Activated naive CD8-positive, alpha-beta T cell treated with anti-CD3 and anti-CD28 coated beads for 36 hours (primary cell): ENCODE measurements around the gene HOXC5. TPM values are rescaled to one million over a fixed set of nuclear protein-coding genes. Genes with fewer than 3 reads are reported as not detected.

Experiments
- DNase-seq: peaks from one replicate; pipeline ENCODE4 v3.0.0; 2021
- H3K27ac Mint-ChIP-seq: one replicate; pipeline ENCODE4 v1.8.0; 2022; ENCODE audit warnings: mild to moderate bottlenecking, moderate library complexity, mixed read lengths
- H3K27me3 Mint-ChIP-seq: one replicate; pipeline ENCODE4 v1.8.0; 2022; ENCODE audit warnings: mild to moderate bottlenecking, mixed read lengths
- H3K36me3 Mint-ChIP-seq: one replicate; pipeline ENCODE4 v1.8.0; 2021; ENCODE audit warnings: mild to moderate bottlenecking, mixed read lengths
- H3K4me1 Mint-ChIP-seq: one replicate; pipeline ENCODE4 v1.8.0; 2021; ENCODE audit warnings: mixed read lengths
- H3K4me3 Mint-ChIP-seq: one replicate; pipeline ENCODE4 v1.8.0; 2022; ENCODE audit warnings: mild to moderate bottlenecking, moderate library complexity, mixed read lengths
- H3K9me3 Mint-ChIP-seq: one replicate; pipeline ENCODE4 v1.8.0; 2022; ENCODE audit warnings: mixed read lengths
- total RNA-seq, 2 experiments: library from RNA; stranded (reverse); gene quantifications; one replicate each; pipeline ENCODE4 v1.2.3, GENCODE V29; 2021

The HOXC5 gene
- total RNA-seq, 2 experiments from 2014 or later, result not detected

DNA sequence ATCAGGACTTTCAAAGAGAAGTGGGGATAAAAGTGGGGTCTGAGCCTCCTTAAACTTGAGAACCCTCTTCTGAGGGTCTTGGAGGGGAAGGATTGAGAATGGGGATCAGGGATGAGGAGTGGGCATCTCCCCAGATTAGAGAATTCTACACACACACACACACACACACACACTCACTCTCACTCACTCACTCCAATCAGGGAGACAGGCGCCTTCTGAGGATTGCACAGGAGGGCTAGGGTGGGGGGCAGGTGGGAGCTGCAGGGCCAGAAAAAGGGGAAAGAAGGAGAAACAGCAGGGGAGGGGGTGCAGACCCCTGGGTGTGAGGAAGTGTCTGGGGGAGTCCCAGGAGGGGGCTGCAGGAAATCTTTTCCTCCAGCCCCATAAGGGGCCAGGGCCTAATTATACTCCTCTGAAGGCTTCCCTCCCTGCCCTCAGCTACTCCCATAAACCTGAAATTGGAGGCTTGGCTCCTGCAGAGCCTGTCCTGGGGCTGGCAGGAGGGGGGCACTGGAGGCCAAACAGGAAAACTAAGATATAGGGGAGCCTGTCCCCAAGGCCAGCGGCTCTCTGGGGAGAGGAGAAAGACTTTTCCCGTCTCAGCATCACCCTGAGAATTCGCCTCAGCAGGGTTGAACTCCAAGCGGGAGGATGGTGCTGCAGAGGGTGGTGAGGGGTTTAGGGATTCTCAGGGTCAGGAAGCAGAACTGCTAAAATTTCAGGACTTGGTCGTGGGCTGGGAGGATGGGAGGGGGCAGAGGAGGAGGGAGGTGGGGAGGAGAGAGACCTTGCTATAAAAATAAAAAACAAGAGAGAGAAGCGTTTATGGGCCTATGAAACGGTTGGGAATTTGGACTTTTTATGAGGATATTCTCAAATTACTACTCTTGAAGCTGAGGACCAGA is 31.3 kb upstream of the HOXC5 start:
- no peak overlapping the region for H3K27ac Mint-ChIP-seq
- no peak overlapping the region for H3K4me3 Mint-ChIP-seq

GRCh38 chr12:54002278-54002914 is 30.5 kb upstream of the HOXC5 start:
- H3K9me3 Mint-ChIP-seq, result no peaks in the 10 kb centered on the region
- no peak for DNase-seq
- peaks cover 27% of the 10 kb centered on the region for H3K4me1 Mint-ChIP-seq
- H3K4me3 Mint-ChIP-seq, result no peak overlapping the region
- H3K27ac Mint-ChIP-seq, result no peak overlapping the region
- no peaks in the 10 kb centered on the region for H3K36me3 Mint-ChIP-seq
- H3K27me3 Mint-ChIP-seq, result peaks cover 100% of the 10 kb centered on the region

More for the DNA sequence above, 31.3 kb upstream of the HOXC5 start:
- Mint-ChIP-seq H3K36me3 (no peaks in the 10 kb centered on the region), H3K27me3 (peaks cover 98% of the 10 kb centered on the region), H3K4me1 (peaks cover 28% of the 10 kb centered on the region), H3K9me3 (no peaks in the 10 kb centered on the region)
- DNase-seq, result no peak

DNA sequence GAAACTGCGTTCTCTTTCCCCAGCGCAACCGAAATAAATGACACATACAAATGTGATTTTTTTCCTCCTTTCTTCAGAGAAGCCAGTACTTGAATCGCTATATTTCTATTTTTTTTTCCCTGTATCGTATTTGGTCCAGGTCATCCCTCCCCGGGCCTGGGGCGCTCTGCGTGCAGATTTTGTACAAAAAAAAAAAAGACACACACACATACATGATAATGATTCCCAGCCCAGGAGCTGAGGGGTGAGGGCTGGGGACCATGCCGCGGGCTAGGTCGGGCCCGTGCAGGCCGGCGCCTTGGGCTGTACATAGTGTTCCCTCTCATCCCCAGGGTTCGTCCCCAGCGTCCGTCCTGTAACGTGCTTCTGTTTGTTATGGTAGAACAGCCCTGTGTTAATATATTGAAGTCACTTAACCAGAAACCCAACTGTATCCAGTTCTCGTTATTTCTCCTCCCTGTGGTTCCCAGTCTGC is 29.9 kb upstream of the HOXC5 start:
- Mint-ChIP-seq H3K36me3 (no peaks in the 10 kb centered on the region), H3K4me1 (peaks cover 24% of the 10 kb centered on the region), H3K27me3 (peaks cover 100% of the 10 kb centered on the region), H3K9me3 (no peaks in the 10 kb centered on the region), H3K4me3 (no peak overlapping the region), H3K27ac (no peak overlapping the region)
- no peak for DNase-seq

GRCh38 chr12:54003625-54004024 is 29.2 kb upstream of the HOXC5 start:
- no peaks in the 10 kb centered on the region for H3K9me3 Mint-ChIP-seq

DNA sequence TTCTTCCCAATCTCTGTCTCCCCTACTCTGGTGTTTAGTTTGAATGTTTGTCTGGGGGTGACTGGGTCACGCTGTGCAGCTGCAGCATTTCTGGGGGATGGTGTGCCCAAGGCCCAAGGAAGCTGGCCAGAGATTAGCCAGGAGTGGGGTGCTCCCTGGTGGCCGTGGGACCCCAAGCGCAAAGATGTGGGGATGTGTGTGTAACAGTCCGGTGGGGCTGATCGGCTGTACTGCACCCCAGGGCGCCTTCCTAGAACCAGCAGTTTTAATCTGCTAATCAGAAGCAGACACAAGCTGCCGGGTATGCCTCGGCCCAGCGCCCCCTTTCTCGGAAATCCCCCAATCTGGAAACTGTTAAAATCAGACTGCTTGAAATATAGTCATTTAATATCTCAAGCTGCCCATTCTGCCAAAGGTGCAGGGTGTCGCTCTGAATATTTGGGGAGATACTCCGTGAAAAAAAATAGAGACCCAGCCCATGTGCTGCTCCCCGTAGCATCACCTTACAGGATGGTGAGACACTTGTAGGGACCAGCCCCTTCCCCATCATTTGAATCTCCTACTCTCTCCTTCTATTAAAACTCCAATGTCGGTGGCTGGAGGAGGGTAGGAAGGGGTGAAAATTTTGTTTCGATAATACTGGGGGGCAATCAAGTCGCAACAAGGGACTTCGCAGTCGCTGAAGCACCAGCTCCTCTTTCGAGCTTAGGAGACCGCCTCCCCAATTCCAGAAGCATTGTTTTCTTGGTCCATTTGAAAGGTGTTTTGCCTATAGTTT is 28.6 kb upstream of the HOXC5 start:
- H3K36me3 Mint-ChIP-seq, result no peaks in the 10 kb centered on the region
- H3K4me3 Mint-ChIP-seq, result no peak overlapping the region
- no peaks in the 10 kb centered on the region for H3K9me3 Mint-ChIP-seq
- no peak overlapping the region for H3K27ac Mint-ChIP-seq
- DNase-seq, result no peak
- peaks cover 19% of the 10 kb centered on the region for H3K4me1 Mint-ChIP-seq
- peaks cover 99% of the 10 kb centered on the region for H3K27me3 Mint-ChIP-seq

More at GRCh38 chr12:54003625-54004024, 29.2 kb upstream of the HOXC5 start:
- no peak for DNase-seq
- Mint-ChIP-seq H3K27ac (no peak overlapping the region), H3K36me3 (no peaks in the 10 kb centered on the region), H3K4me3 (no peak overlapping the region), H3K4me1 (peaks cover 20% of the 10 kb centered on the region), H3K27me3 (peaks cover 100% of the 10 kb centered on the region)

GRCh38 chr12:54004841-54005530 is 27.9 kb upstream of the HOXC5 start:
- H3K27me3 Mint-ChIP-seq, result peaks cover 99% of the 10 kb centered on the region
- H3K36me3 Mint-ChIP-seq, result no peaks in the 10 kb centered on the region
- H3K27ac Mint-ChIP-seq, result no peak overlapping the region
- H3K4me3 Mint-ChIP-seq, result no peak overlapping the region
- no peaks in the 10 kb centered on the region for H3K9me3 Mint-ChIP-seq
- no peak for DNase-seq
- peaks cover 20% of the 10 kb centered on the region for H3K4me1 Mint-ChIP-seq

DNA sequence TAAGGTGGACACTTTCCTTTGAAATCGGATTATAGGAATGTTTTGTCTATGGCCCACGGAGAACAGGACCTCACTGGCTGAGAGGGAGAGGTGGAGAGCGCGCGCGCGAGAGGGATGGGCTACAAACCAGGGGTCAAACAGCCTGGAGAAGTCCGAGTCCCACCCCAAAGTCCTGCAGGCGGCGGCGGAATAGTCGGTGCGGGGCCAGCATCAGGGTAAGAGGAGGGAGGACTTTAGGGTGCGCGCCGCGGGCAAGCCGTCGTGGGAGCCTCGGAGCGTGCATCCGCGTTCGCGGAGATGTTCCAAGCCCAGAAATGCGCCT is 27.4 kb upstream of the HOXC5 start:
- Mint-ChIP-seq H3K4me3 (no peak overlapping the region), H3K9me3 (no peaks in the 10 kb centered on the region), H3K4me1 (peaks cover 21% of the 10 kb centered on the region), H3K36me3 (no peaks in the 10 kb centered on the region), H3K27me3 (peaks cover 99% of the 10 kb centered on the region), H3K27ac (no peak overlapping the region)
- no peak for DNase-seq

- peak; percentile 78 for DNase-seq
- H3K9me3 Mint-ChIP-seq, result no peaks in the 10 kb centered on the region
- H3K4me3 Mint-ChIP-seq, result peak overlapping the region; percentile 67
- H3K36me3 Mint-ChIP-seq, result no peaks in the 10 kb centered on the region
- H3K27me3 Mint-ChIP-seq, result peaks cover 99% of the 10 kb centered on the region
- H3K4me1 Mint-ChIP-seq, result peaks cover 23% of the 10 kb centered on the region
- no peak overlapping the region for H3K27ac Mint-ChIP-seq
Observed at GRCh38 chr12:54005853-54006558, 26.8 kb upstream of the HOXC5 start.

- no peak overlapping the region for H3K27ac Mint-ChIP-seq
- DNase-seq, result no peak
Observed at GRCh38 chr12:54006559-54007220, 26.2 kb upstream of the HOXC5 start.

GRCh38 chr12:54007538-54008259 is 25.2 kb upstream of the HOXC5 start:
- H3K4me1 Mint-ChIP-seq, result peaks cover 25% of the 10 kb centered on the region
- H3K36me3 Mint-ChIP-seq, result no peaks in the 10 kb centered on the region
- H3K27me3 Mint-ChIP-seq, result peaks cover 99% of the 10 kb centered on the region
- no peaks in the 10 kb centered on the region for H3K9me3 Mint-ChIP-seq
- H3K4me3 Mint-ChIP-seq, result no peak overlapping the region
- H3K27ac Mint-ChIP-seq, result no peak overlapping the region
- DNase-seq, result no peak

More at GRCh38 chr12:54006559-54007220, 26.2 kb upstream of the HOXC5 start:
- Mint-ChIP-seq H3K27me3 (peaks cover 99% of the 10 kb centered on the region), H3K9me3 (no peaks in the 10 kb centered on the region), H3K4me1 (peaks cover 28% of the 10 kb centered on the region), H3K4me3 (peak overlapping the region; percentile 67), H3K36me3 (no peaks in the 10 kb centered on the region)

- Mint-ChIP-seq H3K36me3 (no peaks in the 10 kb centered on the region), H3K27me3 (peaks cover 99% of the 10 kb centered on the region), H3K27ac (no peak overlapping the region), H3K4me1 (peaks cover 25% of the 10 kb centered on the region), H3K9me3 (no peaks in the 10 kb centered on the region), H3K4me3 (no peak overlapping the region)
- no peak for DNase-seq
Observed at GRCh38 chr12:54008260-54008552, 24.6 kb upstream of the HOXC5 start.

- Mint-ChIP-seq H3K27me3 (peaks cover 99% of the 10 kb centered on the region), H3K4me1 (peaks cover 26% of the 10 kb centered on the region), H3K9me3 (no peaks in the 10 kb centered on the region), H3K27ac (no peak overlapping the region), H3K36me3 (no peaks in the 10 kb centered on the region), H3K4me3 (no peak overlapping the region)
- DNase-seq, result peak; percentile 45
Observed at GRCh38 chr12:54009171-54010052, 23.4 kb upstream of the HOXC5 start.
